Astrocyte of the cerebellum (primary cell): Measurements from ENCODE around the gene PDRG1.

ENCODE experiments used
- DNase-seq: peaks from one replicate; pipeline ENCODE4 v3.0.0-alpha.2; 2011; ENCODE audit warnings: low read depth
- H3K4me3 ChIP-seq: 2 replicates; pipeline ENCODE4 v1.5.1; 2011; ENCODE audit warnings: mild to moderate bottlenecking, low read depth, low read length, moderate library complexity
- in situ Hi-C: cut with HindIII; loops from 2 replicates; pipeline ENCODE4 v1.10.0; 2017; ENCODE audit warnings: low sequenced_read_pairs
- TF ChIP-seq, protein P1 (sequence below): IDR thresholded peaks from 2 replicates; pipeline ENCODE4 v1.5.1; 2012; ENCODE audit warnings: low read length, low read depth, moderate library complexity, mild to moderate bottlenecking; ENCODE audit errors: missing control alignments

Gene PDRG1

DNA sequence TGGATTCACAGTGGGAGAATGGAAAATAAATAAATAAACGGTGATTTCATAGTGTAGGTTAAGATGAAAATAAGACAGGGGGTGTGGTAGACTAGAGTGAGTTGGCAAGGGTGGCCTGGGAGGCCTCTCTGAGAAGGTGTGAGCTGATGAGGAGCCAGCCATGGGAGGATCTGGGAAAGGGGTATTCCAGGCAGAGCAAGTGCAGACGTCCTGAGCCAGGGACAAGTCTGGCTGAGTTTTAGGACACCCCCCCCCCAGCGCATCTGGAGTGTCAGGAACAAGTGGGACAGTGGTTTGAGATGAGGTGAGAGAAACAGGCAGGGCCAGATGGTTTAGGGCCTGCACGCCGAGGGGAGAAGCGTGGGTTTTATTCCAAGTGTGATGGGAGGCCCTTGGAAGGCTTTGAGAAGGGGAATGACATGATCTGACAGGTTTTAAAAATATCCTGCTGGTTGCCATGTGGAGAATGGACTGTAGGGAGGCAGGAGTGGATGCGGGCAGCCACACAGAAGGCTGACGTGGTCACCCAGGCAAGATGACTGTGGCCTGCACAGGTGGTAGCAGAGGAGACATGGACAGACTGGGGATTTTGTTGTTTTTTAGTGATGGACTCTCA is 37.3 kb upstream of the PDRG1 start:
- in situ Hi-C loops, result no loop called here
- no peak overlapping the region for H3K4me3 ChIP-seq
- DNase-seq, result no peak
- TF ChIP-seq, protein P1, sequence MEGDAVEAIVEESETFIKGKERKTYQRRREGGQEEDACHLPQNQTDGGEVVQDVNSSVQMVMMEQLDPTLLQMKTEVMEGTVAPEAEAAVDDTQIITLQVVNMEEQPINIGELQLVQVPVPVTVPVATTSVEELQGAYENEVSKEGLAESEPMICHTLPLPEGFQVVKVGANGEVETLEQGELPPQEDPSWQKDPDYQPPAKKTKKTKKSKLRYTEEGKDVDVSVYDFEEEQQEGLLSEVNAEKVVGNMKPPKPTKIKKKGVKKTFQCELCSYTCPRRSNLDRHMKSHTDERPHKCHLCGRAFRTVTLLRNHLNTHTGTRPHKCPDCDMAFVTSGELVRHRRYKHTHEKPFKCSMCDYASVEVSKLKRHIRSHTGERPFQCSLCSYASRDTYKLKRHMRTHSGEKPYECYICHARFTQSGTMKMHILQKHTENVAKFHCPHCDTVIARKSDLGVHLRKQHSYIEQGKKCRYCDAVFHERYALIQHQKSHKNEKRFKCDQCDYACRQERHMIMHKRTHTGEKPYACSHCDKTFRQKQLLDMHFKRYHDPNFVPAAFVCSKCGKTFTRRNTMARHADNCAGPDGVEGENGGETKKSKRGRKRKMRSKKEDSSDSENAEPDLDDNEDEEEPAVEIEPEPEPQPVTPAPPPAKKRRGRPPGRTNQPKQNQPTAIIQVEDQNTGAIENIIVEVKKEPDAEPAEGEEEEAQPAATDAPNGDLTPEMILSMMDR, result no peak

DNA sequence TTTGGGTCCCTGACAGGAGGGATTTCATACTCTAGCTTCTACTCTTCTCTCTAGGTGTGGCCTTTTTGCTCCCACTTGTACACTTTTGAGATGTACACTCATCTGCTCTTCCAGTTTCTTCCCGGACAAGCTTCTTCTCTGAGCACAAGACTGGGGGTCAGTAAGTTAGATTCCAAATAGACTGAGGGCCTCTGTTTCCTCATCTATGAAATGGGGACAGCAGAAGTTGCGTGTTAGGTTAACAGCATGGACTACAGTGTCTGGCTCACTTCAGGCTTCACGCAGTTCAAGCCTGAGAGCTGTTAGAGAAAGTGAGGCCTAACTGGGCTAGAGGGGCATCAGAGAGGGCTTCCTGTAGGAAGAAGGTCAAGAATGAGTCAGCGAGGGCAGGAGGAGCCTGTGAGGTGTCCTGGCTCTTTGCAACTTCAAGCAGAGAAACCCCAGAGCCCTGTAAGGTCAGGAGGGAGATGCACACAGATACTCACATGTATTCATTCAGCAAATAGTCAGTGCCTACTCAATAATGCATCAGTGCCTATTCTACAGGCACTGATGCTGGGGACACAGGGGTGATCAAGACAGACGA is 36.7 kb upstream of the PDRG1 start:
- no peak overlapping the region for H3K4me3 ChIP-seq
- in situ Hi-C loops, result no loop called here
- DNase-seq, result no peak
- TF ChIP-seq, protein P1, result no peak

DNA sequence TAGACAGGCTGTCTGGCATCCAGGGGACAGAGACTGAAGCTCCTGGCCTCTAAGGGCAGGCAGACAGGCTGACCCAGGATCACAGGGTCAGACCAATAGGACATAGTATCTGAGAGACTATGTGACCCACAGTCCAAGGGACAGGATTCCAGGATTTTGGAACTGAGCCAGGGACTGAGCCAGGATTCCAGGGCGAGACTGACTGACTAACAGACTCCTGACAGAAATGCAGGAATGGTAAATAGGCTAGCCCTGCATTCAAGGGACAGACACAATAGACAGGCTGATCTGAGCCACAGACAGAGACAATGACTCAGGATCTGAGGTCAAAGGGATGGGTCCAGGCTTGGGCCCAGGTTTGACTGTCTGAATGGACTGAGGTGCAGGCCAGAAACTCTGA is 35.9 kb upstream of the PDRG1 start:
- no peak for DNase-seq
- H3K4me3 ChIP-seq, result no peak overlapping the region
- in situ Hi-C loops, result no loop called here
- TF ChIP-seq, protein P1, result no peak

DNA sequence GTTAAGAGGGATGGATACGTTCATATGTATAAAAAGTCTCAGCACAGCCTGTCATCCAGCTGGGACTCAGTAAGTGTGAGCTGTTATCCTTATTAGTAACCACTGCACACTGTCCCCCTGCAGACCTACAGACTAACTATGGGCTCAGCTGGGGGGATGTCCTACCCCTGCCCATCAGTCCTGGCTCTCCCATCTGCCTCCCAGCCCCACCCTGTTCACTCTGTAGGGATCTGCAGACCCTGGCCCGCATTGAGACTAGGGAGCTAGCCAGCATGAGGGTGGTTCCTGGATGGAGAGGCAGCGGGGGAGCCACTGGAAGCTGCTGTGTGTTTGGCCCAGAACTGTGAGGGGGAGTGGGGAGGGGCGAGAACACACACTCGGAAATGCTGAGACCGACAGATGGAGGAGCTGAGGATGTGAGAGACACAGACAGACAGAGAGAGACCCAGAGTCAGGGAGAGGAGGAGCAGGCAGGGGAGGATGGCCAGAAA is 33.2 kb upstream of the PDRG1 start:
- H3K4me3 ChIP-seq, result no peak overlapping the region
- DNase-seq, result no peak
- in situ Hi-C loops, result no loop called here
- TF ChIP-seq, protein P1, result no peak

DNA sequence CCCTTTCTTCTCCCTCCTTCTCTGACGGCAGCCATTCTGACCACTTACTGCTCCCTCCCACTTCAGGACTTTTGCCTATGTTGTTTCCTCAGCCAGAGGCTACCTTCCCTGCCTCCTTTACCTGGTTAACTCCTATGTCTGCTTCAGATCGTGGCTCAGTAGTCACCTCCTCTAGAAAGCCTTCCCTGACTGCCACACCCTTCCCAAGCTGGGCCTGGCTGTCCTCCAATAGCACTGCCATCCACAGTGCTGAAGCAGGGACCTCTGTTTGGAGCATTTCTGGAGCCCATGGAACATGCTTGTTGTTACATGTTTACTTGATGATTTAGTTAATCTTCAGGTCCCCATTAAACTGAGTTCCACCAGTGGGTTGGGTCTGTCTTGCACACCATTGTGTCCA is 29.9 kb upstream of the PDRG1 start:
- TF ChIP-seq, protein P1, result no peak
- in situ Hi-C loops, result no loop called here
- no peak overlapping the region for H3K4me3 ChIP-seq
- DNase-seq, result no peak

DNA sequence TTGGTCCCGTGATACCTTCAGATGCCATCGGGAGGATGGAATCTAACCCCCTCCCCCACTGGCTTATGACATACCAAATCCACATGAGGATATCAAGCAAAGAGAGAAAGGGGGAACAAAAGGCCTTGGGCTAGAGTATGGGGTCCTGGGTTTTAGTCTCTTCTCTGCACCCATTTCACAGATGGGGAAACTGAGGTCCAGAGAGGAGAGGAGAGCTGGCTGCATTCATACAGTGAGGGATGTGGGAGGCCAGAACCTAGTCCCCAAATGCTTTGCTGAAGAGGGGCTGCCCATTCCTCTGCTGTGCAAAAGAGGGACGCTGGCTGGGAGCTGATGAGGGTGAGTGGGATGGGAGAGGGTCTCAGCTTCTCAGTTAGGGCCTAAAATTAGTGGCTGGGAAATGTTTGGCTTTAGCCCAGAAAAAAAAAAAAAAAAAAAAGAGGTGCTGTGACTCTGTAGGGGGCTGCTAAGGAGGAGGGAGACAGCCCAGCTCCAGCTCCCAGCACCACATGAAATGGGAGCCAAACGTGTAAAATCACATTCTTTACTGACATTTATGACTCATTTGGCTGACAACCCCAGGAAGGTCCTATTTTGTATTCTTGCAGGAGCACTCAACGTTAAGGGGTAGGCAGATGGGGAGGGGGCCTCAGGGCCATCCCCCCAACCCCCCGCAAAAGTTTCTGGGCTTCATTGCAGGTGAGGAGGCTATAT is 28.0 kb upstream of the PDRG1 start:
- TF ChIP-seq, protein P1, result no peak
- in situ Hi-C loops, result no loop called here
- H3K4me3 ChIP-seq, result no peak overlapping the region
- DNase-seq, result no peak
